A172 (cell line): ENCODE data around the gene OR2D2. TPM values are rescaled to one million over a fixed set of nuclear protein-coding genes. Genes with fewer than 3 reads are reported as not detected.
"Not testable (repeated sequence)": the region's sequence is repeated elsewhere in the genome, so short reads cannot be mapped to it uniquely, and the experiment has no call there.

Source experiments
- DNase-seq: peaks from one replicate; pipeline ENCODE4 v3.0.0-alpha.2; 2015; ENCODE audit warnings: low spot score
- total RNA-seq: library from RNA; depleted of rRNA; stranded (reverse); fragments of >200 nt; shearing (Covaris generic); gene quantifications from 2 replicates; pipeline ENCODE4 v1.2.3, GENCODE V29; 2014; rRNA removed

OR2D2 gene
- total RNA-seq = not detected in 2 replicates

GRCh38 chr11:6892400-6892799, at the start of gene OR2D2:
Gene OR2D2 (minus strand): TSS chr11:6892500. CDS start chr11:6892500, 0 bp downstream.
- DNase-seq = no peak

- DNase-seq = no peak
These were observed 49.7 kb upstream of the OR2D2 start for GRCh38 chr11:6941970-6942369.

- DNase-seq = no peak
These were observed 39.8 kb upstream of the OR2D2 start for GRCh38 chr11:6932145-6932544.

GRCh38 chr11:6931146-6931713, 38.9 kb upstream of the OR2D2 start:
- DNase-seq = no peak

GRCh38 chr11:6928916-6929315, 36.6 kb upstream of the OR2D2 start:
- DNase-seq = no peak

- no peak for DNase-seq
These were observed 34.8 kb upstream of the OR2D2 start for GRCh38 chr11:6927030-6927617.

GRCh38 chr11:6926208-6927029, 34.1 kb upstream of the OR2D2 start, which contains the start of gene ZNF215:
Gene ZNF215 (plus strand): TSS chr11:6926426. CDS start chr11:6932273, 5,847 bp downstream.
- no peak for DNase-seq

GRCh38 chr11:6925636-6926207, 33.4 kb upstream of the OR2D2 start:
- DNase-seq = no peak

GRCh38 chr11:6925007-6925577, 32.8 kb upstream of the OR2D2 start:
- DNase-seq = no peak

GRCh38 chr11:6920702-6921101, 28.4 kb upstream of the OR2D2 start, which contains the start of gene OR2D3:
Gene OR2D3 (plus strand): TSS chr11:6921002. CDS start chr11:6921002, 0 bp downstream.
- no peak for DNase-seq

GRCh38 chr11:6919698-6920097, 27.4 kb upstream of the OR2D2 start:
- DNase-seq = no peak

- DNase-seq = no peak
These were observed 19.6 kb upstream of the OR2D2 start for GRCh38 chr11:6911948-6912347.

GRCh38 chr11:6911378-6911777, 19.1 kb upstream of the OR2D2 start:
- no peak for DNase-seq

- DNase-seq = not testable (repeated sequence)
These were observed 12.5 kb upstream of the OR2D2 start for GRCh38 chr11:6904804-6905203.

- no peak for DNase-seq
These were observed 8.2 kb upstream of the OR2D2 start for GRCh38 chr11:6900327-6900999.

GRCh38 chr11:6898911-6899310, 6.6 kb upstream of the OR2D2 start:
- DNase-seq = no peak

GRCh38 chr11:6895010-6895409, 2.7 kb upstream of the OR2D2 start:
- no peak for DNase-seq

- DNase-seq = no peak
These were observed 1.8 kb upstream of the OR2D2 start for GRCh38 chr11:6894097-6894496.

- DNase-seq = no peak
These were observed 2.5 kb downstream of the OR2D2 start for GRCh38 chr11:6889835-6890234.

- no peak for DNase-seq
These were observed 3.5 kb downstream of the OR2D2 start for GRCh38 chr11:6888830-6889229.

GRCh38 chr11:6887711-6888110, 4.6 kb downstream of the OR2D2 start:
- not testable (repeated sequence) for DNase-seq
